HG03097 (cell line): Measurements from ENCODE around the gene SYCE3.
"Not testable (repeated sequence)": the region's sequence is repeated elsewhere in the genome, so short reads cannot be mapped to it uniquely, and the experiment has no call there.

Experiments
- ATAC-seq: cut with Tn5 transposase; IDR thresholded peaks from one replicate; pipeline ENCODE4 v1.9.1; 2021; ENCODE audit not compliant: unreplicated experiment, low FRiP score

SYCE3 gene

DNA sequence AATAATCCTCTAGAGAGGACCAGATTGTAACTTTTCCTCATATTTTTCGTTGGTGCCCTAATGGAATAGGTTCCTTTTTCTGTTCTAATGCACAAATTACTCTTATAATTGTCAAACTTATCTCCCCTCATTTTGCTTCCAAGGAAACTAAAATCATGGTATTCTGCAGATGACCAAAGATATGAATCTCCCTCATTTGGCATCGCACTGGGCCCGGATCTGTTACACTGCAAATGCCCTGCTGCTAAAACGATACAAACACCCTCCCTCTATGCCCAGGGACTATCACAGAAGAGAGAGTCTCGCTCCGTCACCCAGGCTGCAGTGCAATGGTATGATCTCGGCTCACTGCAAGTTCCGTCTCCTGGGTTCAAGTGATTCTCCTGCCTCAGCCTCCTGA lies 9.4 kb downstream of the SYCE3 start:
- ATAC-seq: no peak

DNA sequence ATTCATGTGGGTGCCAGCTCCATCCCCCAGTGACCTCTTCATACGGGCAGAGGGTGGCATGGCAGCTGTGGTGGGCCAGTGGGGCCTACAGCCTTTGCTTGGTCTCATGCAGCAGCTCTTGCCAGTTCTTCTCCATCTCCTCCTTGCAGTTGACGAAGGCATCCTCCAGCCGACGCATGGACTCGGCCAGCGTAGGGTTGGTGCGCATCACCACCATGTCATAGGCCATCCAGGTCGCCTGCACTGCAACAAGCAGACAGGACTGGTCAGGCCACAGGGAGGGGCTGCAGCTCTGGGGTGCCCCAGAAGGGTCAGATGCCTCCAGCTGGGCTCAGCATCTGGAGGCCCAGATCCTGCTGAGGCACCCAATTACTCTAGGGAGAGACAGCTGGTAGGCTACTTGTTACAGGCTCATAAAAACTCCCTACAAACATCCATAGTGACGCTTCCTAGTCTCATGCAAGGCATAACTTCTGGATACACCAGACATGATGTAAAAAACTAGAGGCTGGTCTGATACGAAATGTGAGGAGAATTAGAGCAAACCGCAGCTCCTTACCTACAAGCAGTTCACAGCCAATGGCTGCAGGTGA lies 11.5 kb downstream of the SYCE3 start:
- ATAC-seq: no peak

DNA sequence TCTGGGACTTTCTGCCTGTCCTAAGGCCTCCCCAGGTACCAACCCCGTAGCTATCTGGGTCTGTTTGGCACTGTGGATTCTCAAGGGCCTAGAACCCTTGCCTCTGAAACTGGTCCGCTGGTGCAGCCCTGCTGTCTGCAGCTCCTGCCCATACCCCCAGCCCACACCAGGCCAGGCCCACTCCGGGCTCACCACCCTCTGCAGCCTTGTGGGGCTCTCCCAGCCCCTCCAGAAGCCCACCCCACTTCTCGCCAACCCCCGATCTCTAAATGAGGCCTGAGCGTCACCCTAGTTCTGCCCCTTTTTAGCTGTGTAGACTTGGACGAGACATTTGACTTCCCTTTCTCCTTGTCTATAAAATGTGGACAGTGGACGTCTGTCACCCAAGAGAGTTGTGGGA lies 12.3 kb downstream of the SYCE3 start:
- ATAC-seq: no peak

DNA sequence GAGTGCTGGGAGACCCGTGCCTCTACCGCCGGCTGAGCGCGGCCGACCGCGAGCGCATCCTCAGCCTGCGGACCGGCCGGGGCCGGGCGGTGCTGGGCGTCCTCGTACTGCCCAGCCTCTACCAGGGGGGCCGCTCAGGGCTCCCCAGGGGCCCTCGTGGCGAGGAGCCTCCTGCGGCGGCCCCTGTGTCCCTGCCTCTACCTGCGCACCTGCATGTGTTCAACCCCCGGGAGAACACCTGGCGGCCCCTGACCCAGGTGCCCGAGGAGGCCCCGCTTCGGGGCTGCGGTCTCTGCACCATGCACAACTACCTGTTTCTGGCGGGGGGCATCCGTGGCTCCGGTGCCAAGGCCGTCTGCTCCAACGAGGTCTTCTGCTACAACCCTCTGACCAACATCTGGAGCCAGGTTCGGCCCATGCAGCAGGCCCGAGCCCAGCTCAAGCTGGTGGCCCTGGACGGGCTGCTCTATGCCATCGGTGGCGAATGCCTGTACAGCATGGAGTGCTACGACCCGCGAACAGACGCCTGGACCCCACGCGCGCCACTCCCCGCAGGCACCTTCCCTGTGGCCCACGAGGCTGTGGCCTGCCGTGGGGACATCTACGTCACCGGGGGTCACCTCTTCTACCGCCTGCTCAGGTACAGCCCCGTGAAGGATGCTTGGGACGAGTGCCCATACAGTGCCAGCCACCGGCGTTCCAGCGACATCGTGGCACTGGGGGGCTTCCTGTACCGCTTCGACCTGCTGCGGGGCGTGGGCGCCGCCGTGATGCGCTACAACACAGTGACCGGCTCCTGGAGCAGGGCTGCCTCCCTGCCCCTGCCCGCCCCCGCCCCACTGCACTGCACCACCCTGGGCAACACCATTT lies 13.6 kb downstream of the SYCE3 start:
- ATAC-seq: no peak

DNA sequence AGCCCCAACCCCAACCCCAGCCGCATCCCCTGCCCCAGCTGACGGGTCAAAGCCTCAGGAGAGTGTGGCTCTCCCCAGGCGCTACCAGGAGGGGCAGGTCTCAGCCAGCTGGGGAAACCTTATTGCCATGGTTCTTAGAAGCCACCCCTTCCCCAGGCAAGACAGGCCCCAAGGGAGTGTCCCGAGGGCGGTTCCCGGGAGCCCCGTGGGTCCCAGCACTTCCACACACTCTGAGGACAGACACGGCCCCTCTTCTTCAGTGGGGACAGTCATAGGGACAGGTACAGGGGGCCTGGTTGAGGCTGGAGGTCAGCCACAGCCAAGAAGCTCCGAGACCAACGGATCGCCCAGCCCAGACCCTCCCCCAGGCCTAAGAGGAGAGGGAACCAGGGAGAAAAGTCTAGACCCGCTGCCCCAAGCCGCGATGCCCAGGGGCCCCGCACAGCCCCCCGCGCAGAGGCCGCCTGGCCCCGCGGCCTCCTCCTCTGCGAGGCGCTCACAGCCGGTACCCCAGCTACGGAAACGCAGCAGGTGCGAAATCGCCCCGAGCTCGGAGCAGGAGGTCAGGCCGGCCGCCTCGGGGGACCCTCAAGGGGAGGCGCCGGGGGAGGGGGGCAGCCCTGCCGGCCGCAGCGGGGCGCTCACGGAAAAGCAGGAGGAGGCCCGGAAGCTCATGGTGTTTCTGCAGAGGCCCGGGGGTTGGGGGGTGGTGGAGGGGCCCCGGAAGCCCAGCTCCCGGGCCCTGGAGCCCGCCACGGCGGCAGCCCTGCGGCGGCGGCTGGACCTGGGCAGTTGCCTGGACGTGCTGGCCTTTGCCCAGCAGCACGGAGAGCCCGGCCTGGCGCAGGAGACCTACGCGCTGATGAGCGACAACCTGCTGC lies 14.4 kb downstream of the SYCE3 start:
- no peak for ATAC-seq

DNA sequence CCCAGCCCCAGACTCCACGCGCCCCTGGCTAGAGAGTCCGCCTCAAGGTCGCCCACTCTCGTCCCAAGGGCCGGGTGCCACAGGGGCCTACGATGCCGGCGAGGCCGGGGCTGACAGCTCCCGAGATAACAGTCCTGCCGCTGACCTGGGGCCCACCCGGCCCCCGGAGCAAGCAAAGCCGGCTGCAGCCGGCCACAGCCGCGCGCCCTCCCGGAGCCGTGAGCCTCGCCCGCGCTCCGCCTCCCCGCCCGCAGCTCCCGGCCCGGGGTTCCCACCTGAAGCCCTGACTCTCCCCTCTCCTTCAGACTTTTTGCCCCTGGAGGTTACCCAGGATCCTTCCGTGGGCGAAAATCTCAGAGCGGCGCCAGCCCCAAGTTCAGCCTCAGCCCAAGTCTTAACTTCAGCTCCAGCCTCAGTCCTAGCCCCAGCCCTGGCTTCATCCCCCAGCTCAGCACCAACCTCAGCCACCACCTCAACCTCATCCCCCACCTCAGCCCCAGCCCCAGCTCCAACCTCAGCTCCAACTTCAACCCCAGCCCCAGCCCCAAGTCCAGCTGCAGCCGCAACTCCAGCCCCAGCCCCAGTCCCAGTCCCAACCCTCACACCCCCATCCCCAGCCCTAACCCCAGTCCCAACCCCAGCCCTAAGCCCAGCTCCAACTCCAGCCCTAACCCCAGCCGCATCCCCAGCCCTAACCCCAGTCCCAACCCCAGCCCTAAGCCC lies 15.3 kb downstream of the SYCE3 start:
- ATAC-seq: no peak

DNA sequence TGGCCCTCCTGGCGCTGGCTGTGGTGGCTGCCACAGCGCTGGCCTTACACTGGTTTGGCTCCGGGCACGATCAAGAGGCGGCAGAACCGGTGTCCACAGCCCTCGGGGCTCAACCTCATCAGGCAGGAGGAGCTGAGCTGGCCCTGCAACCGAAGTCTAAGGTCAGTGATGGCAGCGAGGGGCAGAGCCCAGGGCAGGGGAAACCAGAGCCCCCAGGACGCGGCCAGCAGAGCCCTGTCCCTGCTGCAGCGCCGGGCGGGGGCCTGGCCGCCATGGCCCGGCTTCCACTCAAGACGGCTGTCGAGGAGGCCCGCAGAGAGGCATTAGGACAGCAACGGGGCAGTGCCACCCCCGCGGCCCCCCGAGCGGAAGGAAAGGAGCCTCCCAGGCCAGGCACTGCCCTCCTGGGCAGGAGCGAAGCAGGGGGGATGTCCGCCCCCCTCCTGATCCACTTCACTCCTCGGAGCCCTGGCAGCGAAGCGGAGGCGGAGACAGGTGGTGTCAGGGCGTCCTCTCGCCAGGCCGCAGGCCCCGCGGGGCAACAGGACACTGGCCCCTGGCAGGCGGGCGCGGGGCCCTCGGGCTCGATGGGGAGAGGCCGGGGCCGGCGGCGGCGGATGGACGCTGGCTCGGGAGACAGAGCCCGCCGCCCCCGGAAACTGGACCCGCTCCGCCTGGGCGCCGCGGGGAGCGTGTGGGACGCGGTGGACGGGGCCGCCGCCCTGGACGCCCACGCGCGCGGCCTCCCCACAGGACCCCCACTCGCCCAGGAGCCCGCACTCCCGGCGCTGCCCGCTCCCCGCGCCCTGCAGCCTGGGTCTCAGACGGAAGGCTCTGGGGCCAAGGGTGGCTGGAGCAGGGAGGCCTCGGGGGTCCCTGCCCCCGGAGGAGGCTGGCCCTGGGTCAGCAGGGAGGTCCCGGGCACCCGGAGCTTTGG lies 16.1 kb downstream of the SYCE3 start:
- no peak for ATAC-seq

DNA sequence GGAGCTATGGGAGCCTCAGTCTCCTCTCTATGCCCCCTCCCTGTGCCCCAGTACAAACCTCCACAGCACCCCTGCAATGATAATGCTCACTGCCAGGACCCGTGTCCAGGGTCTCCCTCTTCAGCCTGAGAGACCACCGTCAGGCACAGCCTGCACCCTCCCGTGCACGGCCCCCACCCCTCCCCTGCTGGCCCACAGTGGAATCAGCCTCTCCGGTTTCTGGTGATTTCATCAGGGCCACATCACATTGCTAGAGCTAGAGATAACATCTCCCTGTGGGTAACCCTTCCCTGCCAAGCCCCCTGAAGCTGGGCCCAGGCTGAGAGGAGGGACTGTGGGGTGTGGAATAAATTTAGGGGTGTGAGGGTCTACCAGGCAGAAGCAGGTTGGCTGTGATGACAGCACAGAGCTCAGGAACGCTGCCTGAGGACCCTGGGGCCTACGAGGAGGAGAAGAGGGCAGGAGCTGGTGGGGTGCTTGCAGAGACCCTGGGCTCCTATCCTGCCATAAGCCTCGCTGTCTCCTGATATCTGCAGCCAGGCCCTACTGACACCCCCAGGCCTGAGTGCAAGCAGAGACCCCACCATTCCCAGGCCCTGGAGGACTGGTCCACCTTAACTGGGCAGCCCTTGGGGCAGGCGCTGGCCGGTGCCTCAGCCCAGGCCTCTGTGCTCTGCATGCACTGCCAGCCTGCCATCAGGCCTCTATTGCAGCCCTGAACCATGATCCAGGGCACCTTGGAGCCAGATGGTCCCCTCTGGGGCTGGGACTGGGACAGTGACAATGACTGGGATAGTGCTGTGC lies 17.0 kb downstream of the SYCE3 start, which contains the start of gene KLHDC7B:
TSS of gene KLHDC7B (plus strand) at position 378 of the 804 bp plus-strand sequence. CDS start at position 723, 345 bp downstream.
- no peak for ATAC-seq

DNA sequence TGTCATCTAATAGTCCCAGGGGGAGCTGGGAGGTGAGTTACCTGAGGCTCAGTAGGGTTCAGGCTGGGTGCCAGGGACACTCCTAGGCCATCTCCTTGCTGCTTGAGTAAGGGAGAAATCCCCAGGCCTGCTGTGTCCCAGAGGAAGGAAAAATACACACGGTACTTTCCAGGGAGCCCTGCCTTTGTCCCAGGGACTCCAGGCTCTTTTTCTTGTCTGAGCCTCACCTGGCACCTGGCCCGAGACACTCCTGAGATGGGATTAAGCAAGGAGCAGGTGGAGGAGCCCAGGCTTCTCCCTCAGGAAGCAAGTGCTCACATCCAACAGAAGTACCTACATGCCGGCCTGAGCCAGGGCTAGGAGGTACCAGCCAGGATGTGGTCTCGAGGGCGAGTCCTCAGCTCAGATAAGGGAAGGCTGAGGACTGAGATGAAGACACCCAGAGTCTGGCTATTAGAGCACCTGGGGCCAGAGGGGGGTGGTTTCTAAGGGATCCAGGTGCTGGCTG lies 17.9 kb downstream of the SYCE3 start:
- ATAC-seq: no peak

DNA sequence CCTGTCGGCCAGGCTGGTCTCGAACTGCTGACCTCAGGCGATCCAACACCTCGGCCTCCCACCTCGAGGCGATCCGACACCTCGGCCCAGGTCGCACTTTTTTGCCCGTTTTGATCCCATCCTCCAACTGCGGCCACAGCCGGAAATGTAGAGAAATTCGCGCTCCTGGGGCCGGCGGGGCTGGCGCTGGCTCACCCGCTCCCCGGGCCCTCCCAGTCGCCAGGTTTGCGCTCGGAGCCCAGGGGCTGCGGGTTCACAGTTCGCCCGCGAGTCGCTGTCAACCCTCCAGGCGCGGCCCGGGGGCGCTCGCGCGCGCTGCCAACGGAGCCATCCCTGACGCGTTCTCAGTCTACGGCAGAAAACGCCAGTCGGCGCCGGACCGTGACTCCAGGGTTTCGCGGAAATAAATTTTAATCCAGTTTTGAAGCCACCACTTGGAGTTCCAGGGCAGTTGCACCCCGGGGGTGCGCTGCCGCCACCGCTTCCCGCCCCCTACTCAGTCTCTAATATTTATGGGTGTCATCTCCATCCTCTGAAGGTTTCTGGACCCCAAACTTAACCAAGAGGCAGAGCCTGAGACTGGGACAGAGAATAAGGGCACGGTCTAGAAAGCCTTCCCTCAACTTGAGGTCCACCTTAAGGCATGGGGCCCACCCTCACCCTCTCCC lies 18.5 kb downstream of the SYCE3 start:
- no peak for ATAC-seq

DNA sequence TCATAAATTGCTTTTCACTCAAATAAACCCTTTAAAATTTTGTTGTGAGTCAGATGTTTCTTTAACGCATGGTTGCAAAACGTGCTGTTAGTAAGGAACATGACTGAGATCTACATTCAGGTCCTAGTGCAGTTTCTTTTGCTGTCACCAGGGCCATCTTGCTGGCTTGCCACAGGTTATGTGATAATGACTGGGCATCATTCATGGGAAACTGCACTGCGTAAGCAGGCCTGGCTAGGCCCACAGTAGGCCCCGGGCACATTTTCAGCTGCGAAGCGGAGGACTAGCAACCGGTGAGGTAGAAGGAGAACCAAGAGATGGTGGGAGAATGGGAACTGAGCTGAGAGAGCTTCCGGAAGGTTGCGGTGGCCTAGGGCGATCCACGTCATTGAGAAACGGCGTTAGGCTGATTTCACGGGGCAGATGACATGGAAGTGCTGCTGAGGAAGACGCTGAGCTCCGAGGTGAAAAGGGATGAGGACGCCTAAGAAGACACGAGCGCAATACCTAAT lies 20.2 kb downstream of the SYCE3 start:
- peak; percentile 32 for ATAC-seq

DNA sequence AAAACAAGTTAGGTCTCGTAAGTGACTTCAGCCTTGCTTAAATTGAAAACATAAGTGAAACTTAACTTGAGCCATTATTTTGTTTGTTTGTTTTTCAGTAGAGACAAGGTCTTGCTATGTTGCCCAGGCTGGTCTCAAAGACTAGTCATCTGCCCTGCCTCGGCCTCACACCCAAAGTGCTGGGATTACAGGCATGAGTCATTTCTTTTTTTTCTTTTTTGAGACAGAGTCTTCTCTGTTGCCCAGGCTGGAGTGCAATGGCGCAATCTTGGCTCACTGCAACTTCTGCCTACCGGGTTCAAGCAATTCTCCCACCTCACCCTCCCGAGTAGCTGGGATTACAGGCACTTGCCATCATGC lies 21.1 kb downstream of the SYCE3 start:
- not testable (repeated sequence) for ATAC-seq

DNA sequence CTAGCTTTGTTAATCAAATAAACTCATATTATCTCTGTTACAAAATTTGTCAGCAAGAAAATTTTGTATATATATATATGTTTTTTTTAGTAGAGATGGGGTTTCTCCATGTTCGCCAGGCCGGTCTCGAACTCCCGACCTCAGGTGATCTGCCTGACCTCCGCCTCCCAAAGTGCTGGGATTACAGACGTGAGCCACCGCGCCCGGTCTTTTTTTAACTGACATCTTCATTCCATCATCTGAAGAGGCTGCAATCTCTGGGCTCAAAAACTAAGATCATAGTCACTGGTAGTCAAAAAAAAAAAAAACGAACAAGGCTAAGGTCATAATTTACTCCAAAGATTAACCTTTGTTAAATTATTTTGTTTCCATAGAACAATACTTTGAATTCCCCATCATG lies 22.3 kb downstream of the SYCE3 start:
- no peak for ATAC-seq

DNA sequence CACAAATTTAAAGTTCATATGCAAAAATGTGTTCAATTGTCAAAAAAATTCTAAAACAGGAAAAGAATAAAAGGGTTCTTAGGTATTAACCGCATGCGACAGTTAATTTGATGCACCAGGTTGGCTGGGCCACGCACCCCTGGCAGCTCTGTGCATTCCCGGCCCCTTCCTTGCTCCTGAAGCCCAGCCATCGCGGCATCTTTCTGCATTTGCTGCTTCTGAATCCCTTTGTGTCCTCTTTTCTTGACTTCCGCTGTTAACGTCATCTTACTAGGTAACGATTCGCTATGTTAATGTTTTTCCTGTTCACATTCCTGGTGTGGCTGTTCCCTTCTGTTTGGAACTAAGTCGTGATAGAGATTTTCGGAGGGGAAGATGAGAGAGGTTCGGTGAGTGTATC lies 25.0 kb downstream of the SYCE3 start:
- no peak for ATAC-seq

DNA sequence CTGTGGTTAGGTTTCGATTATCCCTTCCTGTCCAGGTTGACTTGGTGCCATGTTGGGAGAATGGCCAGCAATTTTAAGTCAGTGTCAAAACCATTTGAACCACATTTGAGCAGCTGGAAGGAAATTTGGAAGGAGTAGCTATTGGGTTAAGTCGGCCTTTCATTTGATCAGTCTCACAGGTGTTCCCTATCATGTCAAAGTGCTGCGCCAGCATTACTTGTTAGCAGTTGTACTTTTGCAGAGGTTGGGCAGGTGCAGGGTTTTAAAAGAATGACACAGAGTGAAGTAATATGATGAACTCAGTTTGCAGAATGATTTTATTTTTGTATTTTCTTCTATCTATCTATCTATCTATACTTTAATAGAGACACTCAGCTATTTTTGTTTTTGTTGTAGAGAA lies 26.5 kb downstream of the SYCE3 start:
- no peak for ATAC-seq

DNA sequence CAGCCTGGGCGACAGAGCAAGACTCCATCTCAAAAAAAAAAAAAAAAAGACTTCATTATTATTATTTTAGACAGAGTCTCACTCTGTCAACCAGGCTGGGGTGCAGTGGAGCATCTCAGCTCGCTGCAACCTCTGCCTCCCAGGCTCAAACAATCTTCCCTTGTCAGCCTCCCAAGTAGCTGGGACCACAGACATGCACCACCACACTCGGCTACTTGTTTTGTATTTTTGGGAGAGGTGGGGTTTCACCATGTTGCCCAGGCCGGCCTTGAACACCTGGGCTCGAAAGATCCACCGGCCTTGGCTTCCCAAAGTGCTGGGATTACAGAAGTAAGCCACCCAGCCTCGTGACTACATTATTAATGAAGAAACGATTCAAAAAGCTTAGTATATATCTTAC lies 27.6 kb downstream of the SYCE3 start:
- ATAC-seq: no peak

DNA sequence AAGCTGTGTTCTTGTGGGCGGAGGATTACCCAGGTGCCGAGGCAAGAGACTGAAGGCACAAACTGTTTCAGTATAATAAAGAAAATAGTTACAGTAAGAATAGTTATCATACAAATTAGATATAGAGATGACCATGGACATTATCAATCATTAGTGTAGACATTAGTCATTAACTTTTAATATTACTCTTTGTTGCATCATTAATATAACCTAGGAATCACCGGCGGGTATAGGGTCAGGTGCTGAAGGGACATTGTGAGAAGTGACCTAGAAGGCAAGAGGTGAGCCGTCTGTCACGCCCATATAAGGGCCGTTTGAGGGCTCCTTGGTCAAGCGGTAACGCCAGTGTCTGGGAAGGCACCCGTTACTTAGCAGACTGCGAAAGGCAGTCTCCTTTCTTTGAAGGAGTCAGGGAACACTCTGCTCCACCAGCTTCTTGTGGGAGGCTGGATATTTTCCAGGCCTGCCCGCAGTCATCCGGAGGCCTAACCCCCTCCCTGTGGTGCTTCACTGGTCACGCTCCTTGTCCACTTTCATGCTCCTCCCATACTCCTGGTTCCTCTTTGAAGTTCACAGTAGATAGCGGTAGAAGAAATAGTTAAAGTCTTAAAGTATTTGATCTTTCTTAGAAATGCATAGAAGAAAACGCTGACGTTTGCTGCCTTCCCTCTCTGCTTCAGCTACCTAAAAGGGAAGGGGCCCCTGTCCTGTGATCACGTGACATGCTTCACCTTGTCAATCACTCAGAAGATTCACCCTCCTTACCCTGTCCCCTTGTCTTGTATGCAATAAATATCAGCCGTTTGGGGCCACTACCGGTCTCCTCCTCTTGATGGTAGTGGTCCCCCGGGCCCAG lies 28.6 kb downstream of the SYCE3 start:
- not testable (repeated sequence) for ATAC-seq
